A549 (cell line): ENCODE data around the gene SLC45A1. TPM values are rescaled to one million over a fixed set of nuclear protein-coding genes. Genes with fewer than 3 reads are reported as not detected.

Experiments used
- ATAC-seq, 2 experiments: fragments of 200-7000 bp in 1 of 2; fragments of >200 bp in 1 of 2; cut with Nextera tagmentation in 1 of 2; cut with Tn5 transposase in 1 of 2; 3 replicates each; pipeline versions ENCODE4 v1.8.0 to v1.9.1; 2018 to 2020; ENCODE audit warnings: mild to moderate bottlenecking in 1 of 2, moderate library complexity in 1 of 2
- CTCF ChIA-PET: fragments of 300-600 bp; sonication (Branson Sonifier 250); formaldehyde crosslinking; extraction: SDS; loops from one replicate; lab custom pipeline; 2021; ENCODE audit warnings: antibody characterized with exemption, inconsistent platforms; lab: Yijun Ruan, JAX
- POLR2A ChIA-PET: fragments of 350-600 bp; formaldehyde crosslinking; extraction: SDS; loops from one replicate; lab custom pipeline; 2021; ENCODE audit warnings: antibody characterized with exemption, inconsistent platforms; lab: Yijun Ruan, JAX
- DNase-seq, 2 experiments: peaks; one replicate each; pipeline versions ENCODE4 v3.0.0 to v3.0.0-alpha.2; 2011 to 2016; ENCODE audit warnings: low read depth in 1 of 2, low spot score in 1 of 2
- FAIRE-seq: peaks from 2 replicates; lab custom pipeline; 2011; peaks lifted over from hg19 to GRCh38; lab: Jason Lieb, UNC
- H3K27ac ChIP-seq, 2 experiments: fragments of >200 bp; sonication (Bioruptor Twin); formaldehyde crosslinking; 3 replicates each; pipeline ENCODE4 v1.5.1; 2016 to 2017
- H3K4me1 ChIP-seq: fragments of >200 bp; sonication (Bioruptor Twin); formaldehyde crosslinking; 3 replicates; pipeline ENCODE4 v1.6.1; 2016
- H3K4me2 ChIP-seq: fragments of >200 bp; sonication (Bioruptor Twin); formaldehyde crosslinking; 3 replicates; pipeline ENCODE4 v1.6.1; 2016
- H3K4me3 ChIP-seq: fragments of >200 bp; sonication (Bioruptor Twin); formaldehyde crosslinking; 3 replicates; pipeline ENCODE4 v1.5.1; 2016
- H3K9me3 ChIP-seq: fragments of >200 bp; sonication (Bioruptor Twin); formaldehyde crosslinking; 3 replicates; pipeline ENCODE4 v1.6.1; 2016
- ATOH8 ChIP-seq: fragments of 250-450 bp; sonication (Bioruptor Pico); IDR thresholded peaks from 2 replicates; pipeline ENCODE4 v1.5.0; 2020; ENCODE audit warnings: low read depth, mild to moderate bottlenecking, moderate library complexity
- BCL3 ChIP-seq: fragments of >200 bp; sonication (Bioruptor Twin); formaldehyde crosslinking; IDR thresholded peaks from 3 replicates; pipeline ENCODE4 v1.6.1; 2016
- CBX8 ChIP-seq: fragments of 200-600 bp; sonication (generic); IDR thresholded peaks from 2 replicates; pipeline ENCODE4 v1.6.1; 2016
- E2F6 ChIP-seq: IDR thresholded peaks from 2 replicates; pipeline ENCODE4 v1.6.1; 2012; ENCODE audit warnings: low read depth, borderline replicate concordance
- EHF ChIP-seq: fragments of 250-450 bp; sonication (Bioruptor Pico); IDR thresholded peaks from 2 replicates; pipeline ENCODE4 v1.5.0; 2020; ENCODE audit warnings: mild to moderate bottlenecking
- EP300 ChIP-seq, 2 experiments: fragments of >200 bp; sonication (Bioruptor Twin); formaldehyde crosslinking; IDR thresholded peaks; 2 replicates in 1 of 2; 3 replicates in 1 of 2; pipeline ENCODE4 v1.6.1; 2016 to 2017
- HES2 ChIP-seq: fragments of >200 bp; sonication (Bioruptor Twin); formaldehyde crosslinking; IDR thresholded peaks from 2 replicates; pipeline ENCODE4 v1.6.1; 2016
- HMGXB4 ChIP-seq: fragments of 250-450 bp; sonication (Bioruptor Pico); IDR thresholded peaks from 2 replicates; pipeline ENCODE4 v1.5.0; 2021; ENCODE audit warnings: mild to moderate bottlenecking, moderate library complexity, borderline replicate concordance
- HOXB5 ChIP-seq: fragments of 250-450 bp; sonication (Bioruptor Pico); IDR thresholded peaks from 2 replicates; pipeline ENCODE4 v1.5.0; 2020; ENCODE audit warnings: mild to moderate bottlenecking, moderate library complexity
- JUN ChIP-seq, 2 experiments: fragments of >200 bp; sonication (Bioruptor Twin); formaldehyde crosslinking; IDR thresholded peaks; 2 replicates in 1 of 2; 3 replicates in 1 of 2; pipeline ENCODE4 v1.6.1; 2016 to 2017
- KDM1A ChIP-seq: fragments of 200-600 bp; sonication (generic); IDR thresholded peaks from 2 replicates; pipeline ENCODE4 v1.6.1; 2016; ENCODE audit warnings: low read depth, mild to moderate bottlenecking
- MAZ ChIP-seq: fragments of 150-350 bp; IDR thresholded peaks from 2 replicates; pipeline ENCODE4 v1.6.1; 2014; ENCODE audit warnings: antibody characterized with exemption, low read depth, low read length, borderline replicate concordance
- MYC ChIP-seq: IDR thresholded peaks from 2 replicates; pipeline ENCODE4 v1.6.1; 2012; ENCODE audit warnings: mild to moderate bottlenecking, inconsistent platforms, low read length, improper control_type of control experiment, borderline replicate concordance
- PBX3 ChIP-seq: IDR thresholded peaks from 2 replicates; pipeline ENCODE4 v1.6.1; 2012
- PHF8 ChIP-seq: fragments of 200-600 bp; sonication (generic); IDR thresholded peaks from 2 replicates; pipeline ENCODE4 v1.6.1; 2016; ENCODE audit warnings: low read depth, mild to moderate bottlenecking, antibody characterized with exemption, moderate library complexity, borderline replicate concordance
- POLR2A ChIP-seq: IDR thresholded peaks from 2 replicates; pipeline ENCODE4 v1.6.1; 2012; ENCODE audit warnings: mild to moderate bottlenecking, low read length
- RAD21 ChIP-seq, 2 experiments: fragments of >200 bp in 1 of 2; sonication (Bioruptor Twin) in 1 of 2; formaldehyde crosslinking in 1 of 2; IDR thresholded peaks in 1 of 2; conservative IDR thresholded peaks in 1 of 2; 2 replicates in 1 of 2; 3 replicates in 1 of 2; pipeline ENCODE4 v1.6.1; 2012 to 2018; ENCODE audit warnings: inconsistent platforms in 1 of 2
- REST ChIP-seq: fragments of 200-600 bp; sonication (generic); IDR thresholded peaks from 2 replicates; pipeline ENCODE4 v1.6.1; 2016; ENCODE audit warnings: antibody characterized with exemption, mild to moderate bottlenecking, moderate library complexity
- USF2 ChIP-seq: fragments of 450-650 bp; IDR thresholded peaks from 2 replicates; pipeline ENCODE4 v1.6.1; 2014; ENCODE audit warnings: antibody characterized with exemption
- ZC3H11A ChIP-seq: fragments of 450-650 bp; IDR thresholded peaks from 2 replicates; pipeline ENCODE4 v1.6.1; 2014; ENCODE audit warnings: antibody characterized with exemption, mild to moderate bottlenecking
- WGBS: methylation state at CpG from one replicate; pipeline ENCODE4 v1.1.6; 2017; ENCODE audit errors: missing lambda C conversion rate; 5-methylcytosine and 5-hydroxymethylcytosine counted together
- polyA plus RNA-seq, 4 experiments: library from polyadenylated mRNA; depleted of rRNA in 3 of 4; stranded (reverse); fragments of >200 nt; fragmentation: RNase III in 1 of 4; extraction: RNeasy Plus Mini Kit Qiagen cat#74134 plus additional on column Dnase treatment in 1 of 4; gene quantifications; 2 replicates in 3 of 4; 3 replicates in 1 of 4; pipeline ENCODE4 v1.2.3, GENCODE V29; 2011 to 2017

The SLC45A1 gene
- polyA plus RNA-seq, 2 of the 4 experiments (the other 2 are of a cell fraction): 1.6 to 1.8 TPM

- no peaks in the 10 kb centered on the region for H3K9me3 ChIP-seq
- 95% methylated on average over 24 of the region's 44 CpGs for WGBS
- FAIRE-seq (no peak), DNase-seq (no peak), ATAC-seq (no peak)
- TF ChIP-seq MAZ: no peak
- TF ChIP-seq JUN (IDR thresholded peaks at IDR 0.05): no peak
- no peak for TF ChIP-seq EHF (CRISPR knock-in tag)
- no peak for TF ChIP-seq REST
- TF ChIP-seq PBX3: no peak
- TF ChIP-seq EP300 (IDR thresholded peaks at IDR 0.05): no peak
- TF ChIP-seq ZC3H11A: no peak
- no peak for TF ChIP-seq CBX8
- TF ChIP-seq HES2: no peak
- TF ChIP-seq USF2: no peak
- no peak for TF ChIP-seq RAD21 (conservative IDR thresholded peaks at IDR 0.05 in 1 of 2, IDR thresholded peaks at IDR 0.05 in 1 of 2)
- no peak for TF ChIP-seq MYC
- TF ChIP-seq HMGXB4 (CRISPR knock-in tag): no peak
- no peak for TF ChIP-seq ATOH8
- TF ChIP-seq E2F6: no peak
- TF ChIP-seq BCL3: no peak
- TF ChIP-seq PHF8: no peak
- TF ChIP-seq KDM1A: no peak
- TF ChIP-seq HOXB5 (CRISPR knock-in tag): no peak
- no peak for TF ChIP-seq POLR2A
- ChIA-PET CTCF (interaction anchor here (1.1 to 2.5 kb wide), 3 partner anchors 10 to 489 kb away, joined by 4 to 8 read pairs (median 5); no protein-coding TSS in a partner anchor), POLR2A (no interaction called here)
- no peak overlapping the region for H3K4me2 ChIP-seq
- no peak overlapping the region for H3K27ac ChIP-seq
- no peak overlapping the region for H3K4me3 ChIP-seq
- H3K4me1 ChIP-seq: peaks cover 3% of the 10 kb centered on the region; the same call in 1 of the 3 replicates
Measured at GRCh38 chr1:8359617-8360481, 41.9 kb downstream of the SLC45A1 start.
